Hepatocyte (in vitro differentiated cells): ENCODE data around the gene GGTA1. TPM values are rescaled to one million over a fixed set of nuclear protein-coding genes. Genes with fewer than 3 reads are reported as not detected.

Experiments
- DNase-seq: peaks from one replicate; pipeline ENCODE4 v3.0.0-alpha.2; 2016; ENCODE audit warnings: low spot score
- H2AFZ ChIP-seq: fragments of 200-600 bp; sonication (generic); 2 replicates; pipeline ENCODE4 v1.6.0; 2016; ENCODE audit warnings: antibody characterized with exemption, mild to moderate bottlenecking
- H3K27ac ChIP-seq: fragments of 200-600 bp; sonication (generic); 2 replicates; pipeline ENCODE4 v1.5.1; 2016; ENCODE audit warnings: mild to moderate bottlenecking
- H3K27me3 ChIP-seq: fragments of 200-600 bp; sonication (generic); 2 replicates; pipeline ENCODE4 v1.6.1; 2016
- H3K36me3 ChIP-seq: fragments of 200-600 bp; sonication (generic); replicated peaks from 2 replicates; pipeline ENCODE4 v1.5.1; 2016; ENCODE audit warnings: low read depth; ENCODE audit not compliant: insufficient read depth
- H3K4me1 ChIP-seq: fragments of 200-600 bp; sonication (generic); 2 replicates; pipeline ENCODE4 v1.5.1; 2016; ENCODE audit warnings: mild to moderate bottlenecking, moderate library complexity; ENCODE audit not compliant: insufficient read depth
- H3K4me2 ChIP-seq: fragments of 200-600 bp; sonication (generic); 2 replicates; pipeline ENCODE4 v1.6.0; 2016
- H3K4me3 ChIP-seq: fragments of 200-600 bp; sonication (generic); 2 replicates; pipeline ENCODE4 v1.5.1; 2016; ENCODE audit warnings: mild to moderate bottlenecking
- H3K79me2 ChIP-seq: fragments of 200-600 bp; sonication (generic); 2 replicates; pipeline ENCODE4 v1.6.0; 2017; ENCODE audit warnings: mild to moderate bottlenecking
- H3K9me2 ChIP-seq: fragments of 200-600 bp; sonication (generic); replicated peaks from 2 replicates; pipeline ENCODE4 v1.6.0; 2017; ENCODE audit warnings: mild to moderate bottlenecking; ENCODE audit not compliant: insufficient read depth
- H3K9me3 ChIP-seq: fragments of 200-600 bp; sonication (generic); 2 replicates; pipeline ENCODE4 v1.5.1; 2016; ENCODE audit warnings: low read depth, mild to moderate bottlenecking
- H4K20me1 ChIP-seq: fragments of 200-600 bp; sonication (generic); 2 replicates; pipeline ENCODE4 v1.6.0; 2016; ENCODE audit warnings: mild to moderate bottlenecking; ENCODE audit not compliant: insufficient read depth, poor library complexity, severe bottlenecking
- EZH2 ChIP-seq: fragments of 200-600 bp; sonication (generic); IDR thresholded peaks from 2 replicates; pipeline ENCODE4 v1.6.1; 2016; ENCODE audit warnings: antibody characterized with exemption, mild to moderate bottlenecking, borderline replicate concordance
- EZH2phosphoT487 ChIP-seq: fragments of 200-600 bp; sonication (generic); IDR thresholded peaks from one replicate; pipeline ENCODE4 v1.6.1; 2018; ENCODE audit warnings: antibody characterized with exemption, mild to moderate bottlenecking, low read depth, moderate library complexity; ENCODE audit not compliant: unreplicated experiment, severe bottlenecking
- WGBS: methylation state at CpG from one replicate; pipeline ENCODE4 v1.1.6; 2016; ENCODE audit warnings: low lambda C conversion rate; ENCODE audit errors: missing lambda C conversion rate; 5-methylcytosine and 5-hydroxymethylcytosine counted together
- polyA plus RNA-seq: library from polyadenylated mRNA; unstranded; fragments of >200 nt; fragmentation: Nextera tagmentation; extraction: Ambion mirVana; gene quantifications from 2 replicates; pipeline ENCODE4 v1.2.1, GENCODE V29; 2016
- total RNA-seq: library from RNA; depleted of rRNA; stranded (reverse); fragments of >200 nt; gene quantifications from 2 replicates; pipeline ENCODE4 v1.2.3, GENCODE V29; 2014
- TF ChIP-seq, protein P1 (sequence below): fragments of 200-600 bp; sonication (generic); IDR thresholded peaks from 2 replicates; pipeline ENCODE4 v1.5.1; 2016; ENCODE audit warnings: antibody characterized with exemption, mild to moderate bottlenecking; ENCODE audit not compliant: poor library complexity

GGTA1 gene
- total and polyA plus RNA-seq, 2 experiments from 2014 or later = 0.07 to 0.77 TPM

DNA sequence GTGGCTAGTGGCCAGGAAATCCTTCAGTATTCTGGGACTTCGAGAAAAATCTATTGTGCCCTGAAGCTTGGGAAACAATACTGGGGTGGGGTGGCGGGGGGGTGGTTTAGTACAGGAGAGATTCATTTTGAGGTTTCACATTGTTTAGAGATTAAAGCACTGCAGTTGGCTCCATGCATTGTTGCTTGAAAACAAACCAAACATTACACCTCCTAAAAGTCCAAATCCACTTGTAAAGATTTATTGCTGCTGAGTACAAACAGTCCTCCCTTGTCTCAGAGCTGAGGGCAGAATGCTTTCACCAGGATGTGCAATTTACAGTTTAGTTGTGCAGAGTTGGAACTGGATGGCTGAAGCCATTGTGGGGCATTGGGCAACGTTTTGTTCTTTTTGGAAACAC lies 49.4 kb downstream of the GGTA1 start:
- H4K20me1 ChIP-seq = no peaks in the 10 kb centered on the region
- H3K4me3 ChIP-seq = no peak overlapping the region
- H3K4me1 ChIP-seq = peaks cover 8% of the 10 kb centered on the region
- no peaks in the 10 kb centered on the region for H3K9me3 ChIP-seq
- no peaks in the 10 kb centered on the region for H3K9me2 ChIP-seq
- H3K79me2 ChIP-seq = no peaks in the 10 kb centered on the region
- 24% methylated on average over 3 of the region's 3 CpGs for WGBS
- TF ChIP-seq EZH2 (no peak), EZH2phosphoT487 (no peak)
- TF ChIP-seq, protein P1, sequence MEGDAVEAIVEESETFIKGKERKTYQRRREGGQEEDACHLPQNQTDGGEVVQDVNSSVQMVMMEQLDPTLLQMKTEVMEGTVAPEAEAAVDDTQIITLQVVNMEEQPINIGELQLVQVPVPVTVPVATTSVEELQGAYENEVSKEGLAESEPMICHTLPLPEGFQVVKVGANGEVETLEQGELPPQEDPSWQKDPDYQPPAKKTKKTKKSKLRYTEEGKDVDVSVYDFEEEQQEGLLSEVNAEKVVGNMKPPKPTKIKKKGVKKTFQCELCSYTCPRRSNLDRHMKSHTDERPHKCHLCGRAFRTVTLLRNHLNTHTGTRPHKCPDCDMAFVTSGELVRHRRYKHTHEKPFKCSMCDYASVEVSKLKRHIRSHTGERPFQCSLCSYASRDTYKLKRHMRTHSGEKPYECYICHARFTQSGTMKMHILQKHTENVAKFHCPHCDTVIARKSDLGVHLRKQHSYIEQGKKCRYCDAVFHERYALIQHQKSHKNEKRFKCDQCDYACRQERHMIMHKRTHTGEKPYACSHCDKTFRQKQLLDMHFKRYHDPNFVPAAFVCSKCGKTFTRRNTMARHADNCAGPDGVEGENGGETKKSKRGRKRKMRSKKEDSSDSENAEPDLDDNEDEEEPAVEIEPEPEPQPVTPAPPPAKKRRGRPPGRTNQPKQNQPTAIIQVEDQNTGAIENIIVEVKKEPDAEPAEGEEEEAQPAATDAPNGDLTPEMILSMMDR = no peak
- H3K36me3 ChIP-seq = no peaks in the 10 kb centered on the region
- H3K4me2 ChIP-seq = no peak overlapping the region
- no peak overlapping the region for H2AFZ ChIP-seq
- DNase-seq = peak; percentile 46
- peak overlapping the region; percentile 50 for H3K27ac ChIP-seq
- no peaks in the 10 kb centered on the region for H3K27me3 ChIP-seq

DNA sequence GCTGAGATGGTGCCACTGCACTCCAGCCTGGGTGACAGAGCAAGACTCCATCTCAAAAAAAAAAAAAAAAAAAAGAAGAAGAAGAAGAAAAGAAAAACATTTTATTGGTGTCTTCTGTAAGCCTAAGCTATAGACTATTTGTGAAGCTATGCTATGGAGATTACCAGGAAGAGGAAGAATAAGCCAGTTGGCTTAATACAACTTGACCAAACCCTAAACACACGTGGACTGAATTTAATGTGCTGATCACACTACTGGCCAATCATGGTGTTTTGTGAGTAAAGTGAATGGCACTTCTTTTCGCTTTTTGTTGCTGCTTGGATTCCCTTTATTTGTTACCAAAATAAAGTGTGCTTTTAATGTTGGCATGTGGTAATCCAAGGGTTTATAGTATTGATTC lies 49.9 kb downstream of the GGTA1 start:
- Histone ChIP-seq H3K4me3 (no peak overlapping the region), H4K20me1 (no peaks in the 10 kb centered on the region), H3K9me3 (no peaks in the 10 kb centered on the region), H3K27me3 (no peaks in the 10 kb centered on the region), H3K9me2 (no peaks in the 10 kb centered on the region), H3K27ac (no peak overlapping the region), H3K79me2 (no peaks in the 10 kb centered on the region), H3K4me2 (no peak overlapping the region), H2AFZ (no peak overlapping the region), H3K36me3 (no peaks in the 10 kb centered on the region), H3K4me1 (peaks cover 8% of the 10 kb centered on the region)
- DNase-seq = no peak
- TF ChIP-seq, protein P1 = no peak
- TF ChIP-seq EZH2 = no peak
- TF ChIP-seq EZH2phosphoT487 = no peak
- 32% methylated on average over 2 of the region's 2 CpGs for WGBS

DNA sequence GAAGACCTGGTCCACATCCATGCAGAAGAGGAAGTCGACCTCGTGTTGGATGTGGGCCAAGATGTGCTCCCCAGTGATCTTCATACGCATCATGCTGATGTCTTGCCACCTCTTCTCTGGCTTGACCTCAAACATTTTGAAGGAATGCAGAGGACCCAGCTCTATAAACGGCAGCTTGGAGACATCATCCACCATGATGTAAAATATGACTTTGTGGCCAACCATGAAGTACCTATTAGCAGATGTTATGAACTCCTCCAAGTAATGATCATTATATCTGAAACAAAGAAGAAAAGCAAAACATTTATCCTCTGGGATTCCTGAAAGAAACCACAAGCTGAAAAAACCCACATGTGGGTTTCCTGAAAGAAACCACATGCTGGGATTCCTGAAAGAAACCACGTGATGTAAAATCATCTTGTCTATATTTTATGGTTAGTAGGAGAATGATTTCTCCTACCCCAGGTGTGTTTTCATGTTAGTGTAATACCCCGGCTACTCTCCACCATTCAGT lies 52.3 kb downstream of the GGTA1 start:
- H3K9me3 ChIP-seq = no peaks in the 10 kb centered on the region
- H3K79me2 ChIP-seq = no peaks in the 10 kb centered on the region
- no peak overlapping the region for H3K4me2 ChIP-seq
- no peak overlapping the region for H3K27ac ChIP-seq
- no peaks in the 10 kb centered on the region for H4K20me1 ChIP-seq
- H3K27me3 ChIP-seq = no peaks in the 10 kb centered on the region
- peaks cover 3% of the 10 kb centered on the region for H3K4me1 ChIP-seq
- DNase-seq = no peak
- H3K36me3 ChIP-seq = no peaks in the 10 kb centered on the region
- TF ChIP-seq EZH2 (no peak), EZH2phosphoT487 (no peak)
- TF ChIP-seq, protein P1 = no peak
- no peak overlapping the region for H3K4me3 ChIP-seq
- H2AFZ ChIP-seq = no peak overlapping the region
- H3K9me2 ChIP-seq = no peaks in the 10 kb centered on the region
- 72% methylated on average over 6 of the region's 6 CpGs for WGBS

DNA sequence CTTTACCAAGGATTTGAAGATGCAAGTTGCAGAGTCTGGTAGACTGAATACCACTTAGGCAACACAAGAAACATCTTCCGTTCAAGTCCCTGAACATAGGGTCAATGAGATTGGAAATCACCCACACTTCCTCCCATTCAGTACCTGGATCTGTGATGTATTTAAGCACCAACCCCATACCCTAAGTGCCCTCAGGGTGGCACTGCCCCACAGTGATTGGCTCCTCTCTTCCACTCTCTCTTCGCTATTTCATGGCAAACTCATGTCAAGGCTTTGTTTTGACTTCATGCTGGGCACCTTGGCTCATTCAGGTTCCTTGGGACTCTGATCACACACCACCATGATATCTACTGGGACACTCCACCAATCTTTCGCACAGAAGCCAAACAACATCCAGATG lies 53.7 kb downstream of the GGTA1 start:
- Histone ChIP-seq H4K20me1 (no peaks in the 10 kb centered on the region), H3K9me3 (no peaks in the 10 kb centered on the region), H3K79me2 (no peaks in the 10 kb centered on the region), H3K36me3 (no peaks in the 10 kb centered on the region), H2AFZ (no peak overlapping the region), H3K27me3 (no peaks in the 10 kb centered on the region), H3K4me1 (peaks cover 3% of the 10 kb centered on the region), H3K4me2 (no peak overlapping the region), H3K4me3 (no peak overlapping the region), H3K27ac (no peak overlapping the region), H3K9me2 (no peaks in the 10 kb centered on the region)
- TF ChIP-seq EZH2 (no peak), EZH2phosphoT487 (no peak)
- TF ChIP-seq, protein P1 = no peak
- 93% methylated on average over 3 of the region's 3 CpGs for WGBS
- no peak for DNase-seq
